Cardiac fibroblast (primary cell): ENCODE measurements around the gene HIVEP2.

Experiments used
- DNase-seq, 2 donors: peaks; one replicate each; pipeline versions ENCODE4 v3.0.0 to v3.0.0-alpha.2; 2010; ENCODE audit warnings: low read depth in 2 of 2
- H3K4me3 ChIP-seq, 2 donors: replicated peaks in 1 of 2; 1 replicate in 1 of 2; 2 replicates in 1 of 2; pipeline ENCODE4 v1.5.1; 2011; ENCODE audit warnings: low read depth in 2 of 2, low read length in 2 of 2, mild to moderate bottlenecking in 2 of 2, moderate library complexity in 1 of 2
- TF ChIP-seq, protein P1 (sequence below): IDR thresholded peaks from one replicate; pipeline ENCODE4 v1.5.1; 2011; ENCODE audit warnings: low read depth, mild to moderate bottlenecking, low read length, inconsistent platforms

The HIVEP2 gene

DNA sequence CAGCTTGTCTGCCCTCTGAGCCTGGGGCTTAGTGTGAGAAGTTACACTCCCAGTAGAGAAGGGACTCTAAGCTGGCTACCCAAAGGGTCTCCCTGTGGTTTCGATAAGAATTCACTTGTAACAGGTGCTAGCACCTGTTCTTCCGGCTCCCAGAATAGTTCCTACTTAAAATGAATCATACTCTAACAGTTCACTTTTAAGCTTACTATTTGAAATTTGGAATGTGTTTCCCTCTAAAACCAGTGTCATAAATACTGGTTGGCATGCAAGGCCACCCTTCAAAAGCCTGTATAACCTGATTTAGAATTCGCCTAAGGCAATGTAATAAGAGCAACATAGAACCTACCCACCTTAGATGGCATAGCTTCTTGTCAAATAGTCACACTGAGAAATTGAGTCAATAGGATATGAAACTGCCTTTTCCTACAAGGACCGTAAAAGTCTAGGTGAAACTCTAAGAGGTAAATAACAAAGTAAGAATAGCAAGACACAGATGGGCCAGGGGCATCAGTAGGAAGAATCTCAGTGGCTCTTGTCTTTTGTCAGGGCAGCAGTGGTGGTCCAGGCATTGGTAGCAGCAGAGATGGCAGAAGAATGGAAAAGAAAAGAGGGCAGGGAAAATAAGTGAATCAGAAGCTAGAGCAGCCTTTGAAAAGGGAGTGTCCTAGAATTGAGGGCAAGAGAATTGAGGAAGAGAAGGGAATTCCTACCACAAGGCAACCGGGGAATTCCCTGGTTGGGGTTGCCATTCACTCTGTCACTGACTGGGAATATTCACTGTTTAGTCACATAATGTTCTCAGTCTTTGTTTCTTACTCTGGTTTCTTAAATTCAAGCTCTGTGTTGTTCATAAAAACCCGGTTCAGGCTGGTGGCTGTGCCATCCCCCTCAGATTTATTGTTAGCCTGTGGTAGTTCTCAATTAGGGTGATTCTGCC lies 91.5 kb downstream of the HIVEP2 start:
- DNase-seq, result peak in 1 of 2 donors; percentile 71

DNA sequence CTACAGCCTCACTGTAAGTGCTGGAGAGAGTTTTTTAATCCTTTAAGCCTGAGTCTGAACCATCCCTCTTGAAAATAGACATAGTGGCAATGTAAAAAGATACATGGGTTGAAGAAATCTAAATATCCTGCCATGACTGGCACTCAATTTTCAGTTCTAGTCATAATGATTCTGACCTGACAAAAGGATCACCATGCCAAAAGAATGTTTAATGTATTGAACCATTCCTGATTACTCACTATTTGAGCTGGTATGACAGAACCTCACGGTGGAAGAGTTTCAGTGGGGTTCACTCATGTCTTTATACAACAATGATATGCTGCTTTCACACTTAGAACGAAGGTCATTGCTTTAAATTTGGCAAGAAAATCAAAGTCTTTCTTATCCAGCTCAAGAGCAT lies 93.4 kb downstream of the HIVEP2 start:
- no peak overlapping the region for H3K4me3 ChIP-seq
- TF ChIP-seq, protein P1, sequence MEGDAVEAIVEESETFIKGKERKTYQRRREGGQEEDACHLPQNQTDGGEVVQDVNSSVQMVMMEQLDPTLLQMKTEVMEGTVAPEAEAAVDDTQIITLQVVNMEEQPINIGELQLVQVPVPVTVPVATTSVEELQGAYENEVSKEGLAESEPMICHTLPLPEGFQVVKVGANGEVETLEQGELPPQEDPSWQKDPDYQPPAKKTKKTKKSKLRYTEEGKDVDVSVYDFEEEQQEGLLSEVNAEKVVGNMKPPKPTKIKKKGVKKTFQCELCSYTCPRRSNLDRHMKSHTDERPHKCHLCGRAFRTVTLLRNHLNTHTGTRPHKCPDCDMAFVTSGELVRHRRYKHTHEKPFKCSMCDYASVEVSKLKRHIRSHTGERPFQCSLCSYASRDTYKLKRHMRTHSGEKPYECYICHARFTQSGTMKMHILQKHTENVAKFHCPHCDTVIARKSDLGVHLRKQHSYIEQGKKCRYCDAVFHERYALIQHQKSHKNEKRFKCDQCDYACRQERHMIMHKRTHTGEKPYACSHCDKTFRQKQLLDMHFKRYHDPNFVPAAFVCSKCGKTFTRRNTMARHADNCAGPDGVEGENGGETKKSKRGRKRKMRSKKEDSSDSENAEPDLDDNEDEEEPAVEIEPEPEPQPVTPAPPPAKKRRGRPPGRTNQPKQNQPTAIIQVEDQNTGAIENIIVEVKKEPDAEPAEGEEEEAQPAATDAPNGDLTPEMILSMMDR, result no peak
- peak in 1 of 2 donors; percentile 38 for DNase-seq

More for the DNA sequence above, 91.5 kb downstream of the HIVEP2 start:
- no peak overlapping the region for H3K4me3 ChIP-seq
- TF ChIP-seq, protein P1, result no peak

DNA sequence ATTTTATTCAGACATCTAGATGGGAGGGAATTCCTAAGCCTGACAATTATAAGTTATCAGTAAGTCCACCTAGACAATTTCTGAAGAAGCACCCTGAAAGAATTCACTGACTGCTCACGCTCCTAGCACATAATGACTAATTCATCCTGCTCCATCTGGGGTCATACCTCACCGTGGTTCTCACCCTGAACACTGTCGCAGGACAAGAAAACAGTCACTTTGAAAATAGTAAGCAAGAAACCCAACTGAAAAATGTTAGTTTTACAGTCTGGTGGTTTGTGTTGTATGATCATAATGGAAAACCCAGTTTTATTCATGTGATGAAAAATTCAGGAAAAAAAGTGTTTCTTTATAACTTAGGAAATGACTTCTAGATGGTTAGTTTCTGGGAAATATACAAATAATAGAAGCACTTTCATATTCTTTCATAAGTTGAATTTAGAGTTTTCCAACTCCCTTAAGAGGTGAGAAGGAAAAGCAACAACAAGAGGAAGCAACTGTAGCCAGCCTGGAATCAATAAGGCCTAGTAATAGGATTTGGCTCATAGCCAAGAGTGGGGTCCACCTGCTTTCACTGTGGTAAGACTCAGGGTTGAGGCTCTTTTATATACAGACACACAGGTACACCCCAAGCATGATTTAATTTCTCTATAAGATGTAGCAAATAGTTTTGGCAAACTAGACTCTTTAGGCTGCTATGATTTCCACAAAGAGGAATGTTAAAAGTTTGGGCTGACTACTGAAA lies 94.1 kb downstream of the HIVEP2 start:
- no peak overlapping the region for H3K4me3 ChIP-seq
- peak in 1 of 2 donors; percentile 78 for DNase-seq

DNA sequence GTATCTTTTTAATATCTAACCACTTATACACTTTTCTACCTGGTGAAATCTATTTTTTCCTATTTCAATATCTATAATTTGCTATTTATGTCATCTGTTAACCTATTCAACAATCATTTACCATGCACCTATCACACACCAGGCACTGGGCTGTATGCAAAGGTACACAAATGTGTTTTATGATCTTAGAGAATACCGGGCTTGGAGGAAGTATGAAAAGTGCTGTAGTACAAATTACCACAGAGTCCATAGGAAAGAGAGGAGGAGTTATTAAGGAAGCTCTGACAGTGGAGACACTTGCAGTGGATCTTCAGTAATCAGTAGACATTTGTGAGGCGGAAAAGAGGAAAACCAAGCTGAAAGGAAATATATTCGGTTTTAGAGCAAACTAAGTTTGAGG lies 96.0 kb downstream of the HIVEP2 start:
- DNase-seq, result no peak
- no peak overlapping the region for H3K4me3 ChIP-seq
- TF ChIP-seq, protein P1, result no peak

More for the DNA sequence above, 94.1 kb downstream of the HIVEP2 start:
- TF ChIP-seq, protein P1, result no peak

DNA sequence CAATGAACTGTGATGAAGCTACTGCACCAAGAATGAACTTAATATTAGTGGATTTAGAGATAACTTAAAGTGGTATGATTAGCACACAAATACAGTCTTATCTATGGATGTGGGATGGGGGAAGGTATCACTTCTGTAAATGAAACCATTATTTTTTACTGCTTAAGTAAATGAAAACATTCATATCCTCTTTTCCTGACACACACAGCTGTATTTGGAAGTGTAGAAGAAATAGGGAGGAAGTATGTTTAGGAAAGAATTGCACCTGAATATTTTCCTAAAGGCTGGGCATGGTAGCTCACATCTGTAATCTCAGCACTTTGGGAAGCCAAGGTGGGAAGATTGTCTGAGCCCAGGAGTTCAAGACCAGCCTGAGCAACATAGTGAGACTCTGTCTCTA lies 96.8 kb downstream of the HIVEP2 start:
- no peak overlapping the region for H3K4me3 ChIP-seq
- no peak for DNase-seq
- TF ChIP-seq, protein P1, result no peak

DNA sequence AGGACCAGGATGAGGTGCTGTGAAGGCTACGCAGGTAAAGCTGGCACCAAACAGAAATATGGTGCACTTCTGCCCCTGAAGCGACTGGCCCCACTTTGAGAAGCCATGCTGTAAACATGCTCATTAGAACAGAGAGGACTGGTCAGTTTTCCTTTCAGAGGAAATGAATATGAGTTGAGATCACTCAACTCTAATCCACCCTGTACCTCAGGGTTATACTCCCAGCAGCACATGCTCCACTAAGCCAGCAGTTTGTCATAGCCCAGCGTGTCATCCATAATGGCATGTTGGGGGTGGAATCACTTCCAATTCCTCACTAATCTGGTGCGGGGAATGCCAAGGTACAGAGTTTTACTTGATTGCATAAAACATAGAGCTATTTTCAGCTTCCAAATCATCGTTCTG lies 98.1 kb downstream of the HIVEP2 start:
- peak; percentile 81 to 96 for DNase-seq
- TF ChIP-seq, protein P1, result no peak
- H3K4me3 ChIP-seq, result peak overlapping the region in 1 of 2 donors; percentile 11
